IPS-15b (cell line): ENCODE measurements around the gene PKNOX2.

ENCODE experiments used
- H3K27me3 ChIP-seq: one replicate; pipeline ENCODE4 v1.6.1; 2013; ENCODE audit warnings: low read length; ENCODE audit not compliant: control insufficient read depth, insufficient read depth
- H3K36me3 ChIP-seq: one replicate; pipeline ENCODE4 v1.6.1; 2013; ENCODE audit warnings: low read length; ENCODE audit not compliant: control insufficient read depth, insufficient read depth
- H3K4me1 ChIP-seq: one replicate; pipeline ENCODE4 v1.6.1; 2013; ENCODE audit warnings: mild to moderate bottlenecking, low read length; ENCODE audit not compliant: control insufficient read depth, insufficient read depth
- H3K4me3 ChIP-seq: one replicate; pipeline ENCODE4 v1.5.1; 2013; ENCODE audit warnings: low read depth, low read length
- H3K9ac ChIP-seq: one replicate; pipeline ENCODE4 v1.6.1; 2013; ENCODE audit warnings: low read depth, mild to moderate bottlenecking, low read length
- H3K9me3 ChIP-seq: one replicate; pipeline ENCODE4 v1.6.1; 2013; ENCODE audit warnings: mild to moderate bottlenecking, low read length; ENCODE audit not compliant: control insufficient read depth, insufficient read depth

PKNOX2 gene

GRCh38 chr11:125429174-125429707 lies 264.7 kb downstream of the PKNOX2 start:
- Histone ChIP-seq H3K27me3 (no peaks in the 10 kb centered on the region), H3K9ac (no peak overlapping the region), H3K4me1 (peaks cover 9% of the 10 kb centered on the region)

GRCh38 chr11:125429807-125430678 lies 265.5 kb downstream of the PKNOX2 start:
- H3K9me3 ChIP-seq, result no peaks in the 10 kb centered on the region
- H3K27me3 ChIP-seq, result no peaks in the 10 kb centered on the region
- H3K4me1 ChIP-seq, result peaks cover 9% of the 10 kb centered on the region
- H3K9ac ChIP-seq, result no peak overlapping the region
- H3K36me3 ChIP-seq, result no peaks in the 10 kb centered on the region
- H3K4me3 ChIP-seq, result no peak overlapping the region

More at GRCh38 chr11:125429174-125429707, 264.7 kb downstream of the PKNOX2 start:
- H3K36me3 ChIP-seq, result no peaks in the 10 kb centered on the region
- no peaks in the 10 kb centered on the region for H3K9me3 ChIP-seq
- H3K4me3 ChIP-seq, result no peak overlapping the region

GRCh38 chr11:125431009-125431408 lies 266.5 kb downstream of the PKNOX2 start:
- Histone ChIP-seq H3K9me3 (no peaks in the 10 kb centered on the region), H3K36me3 (no peaks in the 10 kb centered on the region), H3K27me3 (no peaks in the 10 kb centered on the region), H3K4me3 (no peak overlapping the region), H3K9ac (no peak overlapping the region), H3K4me1 (peaks cover 15% of the 10 kb centered on the region)

GRCh38 chr11:125431481-125431880 lies 266.9 kb downstream of the PKNOX2 start:
- Histone ChIP-seq H3K9me3 (no peaks in the 10 kb centered on the region), H3K9ac (no peak overlapping the region), H3K36me3 (no peaks in the 10 kb centered on the region), H3K27me3 (no peaks in the 10 kb centered on the region), H3K4me1 (peaks cover 15% of the 10 kb centered on the region), H3K4me3 (no peak overlapping the region)

- no peaks in the 10 kb centered on the region for H3K27me3 ChIP-seq
- H3K9ac ChIP-seq, result peak overlapping the region; percentile 19
- no peak overlapping the region for H3K4me3 ChIP-seq
- H3K4me1 ChIP-seq, result peaks cover 12% of the 10 kb centered on the region
- no peaks in the 10 kb centered on the region for H3K36me3 ChIP-seq
- H3K9me3 ChIP-seq, result no peaks in the 10 kb centered on the region
Measured at GRCh38 chr11:125433454-125434121, 269.0 kb downstream of the PKNOX2 start.

GRCh38 chr11:125435461-125436238 lies 271.1 kb downstream of the PKNOX2 start:
- no peaks in the 10 kb centered on the region for H3K36me3 ChIP-seq

GRCh38 chr11:125441648-125442410 lies 277.3 kb downstream of the PKNOX2 start:
- Histone ChIP-seq H3K36me3 (no peaks in the 10 kb centered on the region), H3K27me3 (no peaks in the 10 kb centered on the region), H3K4me1 (peaks cover 29% of the 10 kb centered on the region), H3K9ac (no peak overlapping the region), H3K9me3 (no peaks in the 10 kb centered on the region), H3K4me3 (no peak overlapping the region)

More at GRCh38 chr11:125435461-125436238, 271.1 kb downstream of the PKNOX2 start:
- Histone ChIP-seq H3K9me3 (no peaks in the 10 kb centered on the region), H3K9ac (no peak overlapping the region), H3K4me3 (no peak overlapping the region), H3K27me3 (no peaks in the 10 kb centered on the region), H3K4me1 (peaks cover 10% of the 10 kb centered on the region)

GRCh38 chr11:125442946-125443345 lies 278.4 kb downstream of the PKNOX2 start:
- no peak overlapping the region for H3K9ac ChIP-seq
- H3K27me3 ChIP-seq, result no peaks in the 10 kb centered on the region

GRCh38 chr11:125443767-125444311 lies 279.3 kb downstream of the PKNOX2 start:
- H3K9me3 ChIP-seq, result no peaks in the 10 kb centered on the region
- H3K27me3 ChIP-seq, result no peaks in the 10 kb centered on the region
- H3K4me3 ChIP-seq, result peak overlapping the region; percentile 31
- H3K9ac ChIP-seq, result peak overlapping the region; percentile 26
- H3K36me3 ChIP-seq, result no peaks in the 10 kb centered on the region
- H3K4me1 ChIP-seq, result peaks cover 29% of the 10 kb centered on the region

More at GRCh38 chr11:125442946-125443345, 278.4 kb downstream of the PKNOX2 start:
- Histone ChIP-seq H3K4me3 (no peak overlapping the region), H3K9me3 (no peaks in the 10 kb centered on the region), H3K4me1 (peaks cover 29% of the 10 kb centered on the region), H3K36me3 (no peaks in the 10 kb centered on the region)

GRCh38 chr11:125445731-125446130 lies 281.2 kb downstream of the PKNOX2 start:
- Histone ChIP-seq H3K9ac (no peak overlapping the region), H3K4me1 (peaks cover 29% of the 10 kb centered on the region), H3K9me3 (no peaks in the 10 kb centered on the region), H3K27me3 (no peaks in the 10 kb centered on the region), H3K36me3 (no peaks in the 10 kb centered on the region), H3K4me3 (no peak overlapping the region)
